Lower leg skin (tissue), 4 donors: Measurements from ENCODE around the gene SLC25A38. TPM values are rescaled to one million over a fixed set of nuclear protein-coding genes. Genes with fewer than 3 reads are reported as not detected.
"Not testable (repeated sequence)": the region's sequence is repeated elsewhere in the genome, so short reads cannot be mapped to it uniquely, and the experiment has no call there.

Source experiments
- DNase-seq, 2 donors: peaks; one replicate each; pipeline ENCODE4 v3.0.0-alpha.2; 2019; ENCODE audit warnings: low spot score in 2 of 2
- H3K4me3 ChIP-seq: fragments of 200-600 bp; sonication (generic); 2 replicates; pipeline ENCODE4 v1.5.1; 2017; ENCODE audit warnings: mild to moderate bottlenecking, low read depth; ENCODE audit not compliant: poor library complexity, severe bottlenecking
- POLR2A ChIP-seq, 2 donors: fragments of 450-650 bp; IDR thresholded peaks; one replicate each; pipeline ENCODE4 v1.6.1; 2016 to 2017; ENCODE audit warnings: antibody characterized with exemption in 2 of 2, mild to moderate bottlenecking in 1 of 2, moderate library complexity in 1 of 2
- WGBS, 2 donors: methylation state at CpG; one replicate each; pipeline ENCODE4 v1.1.5; 2018; 5-methylcytosine and 5-hydroxymethylcytosine counted together
- intact Hi-C: fragments of 100-400 bp; cut with DNase I; formaldehyde crosslinking; loops from one replicate; pipeline ENCODE4 v1.15.0; 2023; ENCODE audit warnings: low total_unique reads
- total RNA-seq, 4 donors: library from RNA; depleted of rRNA; stranded (reverse); fragments of >200 nt; gene quantifications; one replicate each; pipeline ENCODE4 v1.1.0, GENCODE V29; 2016
- TF ChIP-seq, protein P1 (sequence below), 3 donors: fragments of 450-650 bp; IDR thresholded peaks; one replicate each; pipeline ENCODE4 v1.5.1; 2016; ENCODE audit warnings: antibody characterized with exemption in 3 of 3, mild to moderate bottlenecking in 3 of 3, moderate library complexity in 2 of 3

Gene SLC25A38
- total RNA-seq, 4 donors from 2014 or later, result 12.7 to 21.3 (median 14.1) TPM

DNA sequence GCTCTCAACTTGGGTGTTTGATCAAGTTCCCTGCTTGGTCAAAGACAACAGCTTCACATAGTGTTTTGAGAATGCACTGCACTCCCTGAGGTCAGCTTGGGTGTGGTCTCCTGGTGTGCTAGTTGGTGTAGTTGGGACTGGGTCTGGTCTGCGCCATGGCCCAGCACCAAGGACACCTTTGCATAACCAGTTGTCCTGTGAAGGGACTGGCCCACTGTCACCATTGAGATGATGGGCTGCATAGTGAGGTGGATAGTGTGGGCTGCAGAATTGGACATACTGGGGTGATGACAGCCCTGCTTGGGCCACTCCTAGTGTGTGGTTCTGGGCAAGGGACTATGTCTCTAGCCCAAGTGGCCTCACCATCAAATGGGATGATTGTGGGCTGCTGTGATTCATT lies 32.8 kb downstream of the SLC25A38 start:
- intact Hi-C loops, result no loop called here
- TF ChIP-seq POLR2A (IDR thresholded peaks at IDR 0.05), result no peak
- TF ChIP-seq, protein P1, sequence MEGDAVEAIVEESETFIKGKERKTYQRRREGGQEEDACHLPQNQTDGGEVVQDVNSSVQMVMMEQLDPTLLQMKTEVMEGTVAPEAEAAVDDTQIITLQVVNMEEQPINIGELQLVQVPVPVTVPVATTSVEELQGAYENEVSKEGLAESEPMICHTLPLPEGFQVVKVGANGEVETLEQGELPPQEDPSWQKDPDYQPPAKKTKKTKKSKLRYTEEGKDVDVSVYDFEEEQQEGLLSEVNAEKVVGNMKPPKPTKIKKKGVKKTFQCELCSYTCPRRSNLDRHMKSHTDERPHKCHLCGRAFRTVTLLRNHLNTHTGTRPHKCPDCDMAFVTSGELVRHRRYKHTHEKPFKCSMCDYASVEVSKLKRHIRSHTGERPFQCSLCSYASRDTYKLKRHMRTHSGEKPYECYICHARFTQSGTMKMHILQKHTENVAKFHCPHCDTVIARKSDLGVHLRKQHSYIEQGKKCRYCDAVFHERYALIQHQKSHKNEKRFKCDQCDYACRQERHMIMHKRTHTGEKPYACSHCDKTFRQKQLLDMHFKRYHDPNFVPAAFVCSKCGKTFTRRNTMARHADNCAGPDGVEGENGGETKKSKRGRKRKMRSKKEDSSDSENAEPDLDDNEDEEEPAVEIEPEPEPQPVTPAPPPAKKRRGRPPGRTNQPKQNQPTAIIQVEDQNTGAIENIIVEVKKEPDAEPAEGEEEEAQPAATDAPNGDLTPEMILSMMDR (IDR thresholded peaks at IDR 0.05), result no peak
- no peak for DNase-seq
- no peak overlapping the region for H3K4me3 ChIP-seq
- 100% methylated on average over 1 of the region's 1 CpG for whole genome bisulfite sequencing, 2 donors

- DNase-seq, H3K4me3 ChIP-seq, intact Hi-C loops: not testable (repeated sequence)
- 32 to 45% methylated on average over 3 of the region's 3 CpGs for WGBS, 2 donors
These were observed 33.8 kb downstream of the SLC25A38 start for GRCh38 chr3:39416998-39417397.

DNA sequence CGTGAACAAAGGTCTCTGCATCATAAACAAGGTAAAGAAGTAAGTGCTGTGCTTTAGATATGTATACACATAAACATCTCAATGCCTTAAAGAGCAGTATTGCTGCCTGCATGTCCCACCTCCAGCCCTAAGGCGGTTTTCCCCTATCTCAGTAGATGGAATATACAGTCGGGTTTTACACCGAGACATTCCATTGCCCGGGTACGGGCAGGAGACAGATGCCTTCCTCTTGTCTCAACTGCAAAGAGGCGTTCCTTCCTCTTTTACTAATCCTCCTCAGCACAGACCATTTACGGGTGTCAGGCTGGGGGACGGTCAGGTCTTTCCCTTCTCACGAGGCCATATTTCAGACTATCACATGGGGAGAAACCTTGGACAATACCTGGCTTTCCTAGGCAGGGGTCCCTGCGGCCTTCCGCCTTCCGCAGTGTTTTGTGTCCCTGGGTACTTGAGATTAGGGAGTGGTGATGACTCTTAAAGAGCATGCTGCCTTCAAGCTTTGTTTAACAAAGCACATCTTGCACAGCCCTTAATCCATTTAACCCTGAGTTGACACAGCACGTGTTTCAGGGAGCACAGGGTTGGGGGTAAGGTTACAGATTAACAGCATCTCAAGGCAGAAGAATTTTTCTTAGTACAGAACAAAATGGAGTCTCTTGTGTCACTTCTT lies 35.5 kb downstream of the SLC25A38 start:
- intact Hi-C loops, H3K4me3 ChIP-seq, DNase-seq: not testable (repeated sequence)
- 63 to 68% methylated on average over 14 of the region's 14 CpGs for WGBS, 2 donors

DNA sequence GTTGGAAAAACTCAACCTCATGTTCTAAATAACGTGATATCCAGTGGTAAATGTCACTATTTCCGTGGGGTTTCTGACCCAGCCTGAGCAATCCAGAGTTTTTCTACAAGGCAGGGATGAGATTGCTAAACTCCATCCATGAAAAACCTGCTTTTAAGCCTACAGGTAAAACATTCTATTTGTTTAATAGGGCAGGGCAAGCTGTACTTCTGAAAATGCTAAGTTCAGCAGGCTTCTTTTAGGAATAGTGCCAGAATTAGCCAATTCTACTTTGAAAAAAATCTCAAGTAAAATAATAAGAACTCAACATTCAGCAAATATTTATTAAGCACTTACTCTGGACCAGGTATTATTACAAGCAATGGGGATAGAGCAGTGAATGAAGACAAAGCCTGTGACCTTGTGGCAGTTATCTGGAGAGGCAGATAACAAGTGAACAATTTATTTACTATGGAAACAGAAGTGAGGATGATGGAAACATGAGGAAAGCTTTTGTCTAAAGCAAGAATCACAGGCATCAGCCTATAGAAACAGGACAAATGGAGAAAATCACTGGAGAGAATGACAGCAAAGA lies 36.7 kb downstream of the SLC25A38 start:
- WGBS, 2 donors, result 87 to 88% methylated on average over 2 of the region's 2 CpGs
- DNase-seq, result no peak
- intact Hi-C loops, result no loop called here
- H3K4me3 ChIP-seq, result no peak overlapping the region
- TF ChIP-seq, protein P1 (IDR thresholded peaks at IDR 0.05), result no peak
- TF ChIP-seq POLR2A (IDR thresholded peaks at IDR 0.05), result no peak

GRCh38 chr3:39420543-39420942 lies 37.4 kb downstream of the SLC25A38 start:
- H3K4me3 ChIP-seq, result no peak overlapping the region
- no peak for DNase-seq
- WGBS, 2 donors, result 90 to 93% methylated on average over 2 of the region's 2 CpGs
- TF ChIP-seq, protein P1 (IDR thresholded peaks at IDR 0.05), result no peak
- TF ChIP-seq POLR2A (IDR thresholded peaks at IDR 0.05), result no peak
- intact Hi-C loops, result no loop called here

GRCh38 chr3:39423436-39423970 lies 40.3 kb downstream of the SLC25A38 start:
- no peak for TF ChIP-seq POLR2A (IDR thresholded peaks at IDR 0.05)
- TF ChIP-seq, protein P1 (IDR thresholded peaks at IDR 0.05), result no peak
- DNase-seq, result no peak
- WGBS, 2 donors, result 79 to 88% methylated on average over 1 of the region's 1 CpG
- H3K4me3 ChIP-seq, result no peak overlapping the region
- intact Hi-C loops, result no loop called here
